GM21576 (cell line): ENCODE results near the gene VPS33B.

Experiments used
- ATAC-seq: cut with Tn5 transposase; IDR thresholded peaks from one replicate; pipeline ENCODE4 v1.9.1; 2021; ENCODE audit warnings: mild to moderate bottlenecking, moderate library complexity; ENCODE audit not compliant: unreplicated experiment

Gene VPS33B

GRCh38 chr15:90953947-90954711 lies 68.3 kb downstream of the VPS33B start:
- ATAC-seq = no peak

- ATAC-seq = no peak
Observed at GRCh38 chr15:90952901-90953677, 69.3 kb downstream of the VPS33B start.

- no peak for ATAC-seq
Observed at GRCh38 chr15:90950676-90951075, 71.7 kb downstream of the VPS33B start.

GRCh38 chr15:90949979-90950675 lies 72.3 kb downstream of the VPS33B start:
- ATAC-seq = no peak
